Amygdala (tissue), 56 donors: ENCODE measurements around the gene PPP1R16B.
A peak's percentile ranks its signal among the peaks of the same experiment; 100 is the strongest.
"Not testable (repeated sequence)": the region's sequence is repeated elsewhere in the genome, so short reads cannot be mapped to it uniquely, and the experiment has no call there.

ENCODE experiments used
- DNase-seq, 56 donors: peaks; one replicate each; lab custom pipeline; 2025; lab: John Stamatoyannopoulos, UW

PPP1R16B gene

GRCh38 chr20:38790200-38791053 lies 15.1 kb upstream of the PPP1R16B start:
- peak in 1 of 56 donors; percentile 6 for DNase-seq

DNA sequence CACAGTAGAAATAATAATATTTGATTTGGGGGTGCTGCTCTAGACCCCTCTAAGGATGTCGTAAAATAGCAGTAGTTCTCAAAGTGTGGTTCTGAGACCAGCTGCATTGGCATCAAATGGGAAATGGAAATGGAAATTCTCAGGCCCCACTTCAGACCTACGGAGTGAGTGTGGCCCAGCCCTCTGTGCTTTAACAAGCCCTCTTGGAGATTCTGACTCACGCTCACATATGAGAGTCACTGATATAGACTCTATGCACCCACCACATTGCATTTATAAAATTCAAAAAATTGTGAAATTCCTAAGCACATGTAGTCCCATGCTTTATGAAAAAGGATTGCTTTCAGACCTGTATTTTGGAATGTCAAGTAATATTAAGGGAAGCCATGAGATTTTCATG lies 14.2 kb upstream of the PPP1R16B start:
- DNase-seq = no peak

- DNase-seq = no peak
These were observed 13.6 kb upstream of the PPP1R16B start for GRCh38 chr20:38791940-38792339.

DNA sequence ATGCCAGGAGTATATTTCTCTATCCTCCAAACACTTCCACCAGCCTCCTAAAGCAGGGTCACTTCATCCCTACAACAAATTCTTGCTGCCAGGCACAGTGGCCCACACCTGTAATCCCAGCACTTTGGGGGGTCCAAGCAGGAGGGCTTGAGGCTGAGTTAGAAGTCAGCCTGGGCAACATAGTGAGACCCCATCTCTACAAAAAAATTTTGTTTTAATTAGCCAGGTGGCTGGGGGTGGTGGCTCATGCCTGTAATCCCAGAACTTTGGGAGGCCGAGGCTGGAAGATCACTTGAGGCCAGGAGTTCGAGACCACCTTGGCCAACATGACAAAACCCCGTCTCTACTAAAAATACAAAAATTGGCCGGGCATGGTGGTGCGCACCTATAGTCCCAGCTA lies 11.4 kb upstream of the PPP1R16B start:
- DNase-seq = not testable (repeated sequence)

GRCh38 chr20:38798266-38798665 lies 7.2 kb upstream of the PPP1R16B start:
- no peak for DNase-seq

DNA sequence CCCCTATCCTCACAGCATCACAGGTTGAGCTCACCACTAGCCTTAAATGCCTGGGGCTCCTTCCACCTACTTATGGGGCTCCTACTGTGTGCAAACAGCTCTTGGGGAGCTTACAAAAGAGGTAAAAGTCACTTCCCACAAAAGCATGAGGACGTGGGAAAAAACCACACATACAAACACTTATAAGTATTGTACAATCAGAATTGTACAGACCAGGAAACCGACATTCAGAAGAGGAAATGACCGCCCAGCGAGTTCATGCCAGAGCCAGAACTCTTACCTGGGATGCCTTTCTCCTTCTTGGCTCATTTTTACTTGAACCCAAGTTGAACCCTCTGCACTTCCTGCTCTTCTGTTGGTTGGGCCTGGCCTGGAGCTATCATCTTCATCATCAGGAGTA lies 6.3 kb upstream of the PPP1R16B start:
- DNase-seq = no peak

GRCh38 chr20:38800882-38801281 lies 4.6 kb upstream of the PPP1R16B start:
- DNase-seq = no peak

GRCh38 chr20:38804221-38804620 lies 1.3 kb upstream of the PPP1R16B start:
- DNase-seq = no peak

- peak in 10 of 56 donors; percentile 15 to 62 (median 26) for DNase-seq
These were observed 605 bp upstream of the PPP1R16B start for GRCh38 chr20:38804682-38805501.

DNA sequence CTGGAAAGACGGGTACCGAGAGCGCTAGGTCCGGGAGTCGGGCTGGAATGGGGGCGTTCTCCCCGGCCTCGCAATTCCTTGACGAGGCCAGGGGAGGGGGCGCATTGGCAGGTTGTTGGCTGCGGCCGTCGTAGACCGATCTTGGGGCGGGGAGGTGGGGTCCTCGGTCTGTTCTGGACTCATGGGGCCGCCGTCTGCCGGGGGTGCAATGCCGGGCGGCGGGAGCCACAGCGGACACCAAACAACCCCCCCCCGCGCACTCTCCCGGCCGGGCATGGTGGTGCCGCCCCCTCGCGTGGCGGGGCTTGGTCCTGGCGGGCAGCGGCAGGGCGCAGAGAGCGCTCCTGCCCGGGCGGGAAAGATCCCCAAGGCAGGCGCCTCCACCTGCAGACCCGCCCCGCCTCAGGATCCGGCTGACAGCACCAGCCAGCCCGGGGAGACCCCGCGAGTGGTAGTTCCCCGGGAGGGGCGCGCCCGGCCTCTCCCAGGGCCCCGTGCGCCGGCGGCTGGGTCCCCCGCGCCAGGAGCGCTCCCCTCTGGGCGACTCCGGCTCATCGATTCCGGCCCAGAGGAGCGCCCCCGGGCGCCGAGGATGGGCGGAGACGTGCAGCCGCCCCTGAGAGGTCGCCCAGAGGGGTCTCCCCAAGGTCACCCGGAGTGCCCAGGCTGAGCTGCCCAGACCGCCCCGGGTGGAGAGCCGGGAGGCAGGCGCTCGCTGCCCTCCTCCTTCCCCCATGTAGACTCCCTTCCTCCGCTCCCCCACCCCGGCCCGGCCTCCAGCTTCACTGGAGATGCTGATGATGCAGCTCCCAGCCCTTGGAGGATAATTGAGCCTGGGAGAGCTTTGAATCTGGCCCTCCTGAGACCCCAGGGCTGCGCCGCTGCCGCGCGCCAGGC lies 709 bp downstream of the PPP1R16B start:
- peak in 16 of 56 donors; percentile 21 to 76 (median 53) for DNase-seq

DNA sequence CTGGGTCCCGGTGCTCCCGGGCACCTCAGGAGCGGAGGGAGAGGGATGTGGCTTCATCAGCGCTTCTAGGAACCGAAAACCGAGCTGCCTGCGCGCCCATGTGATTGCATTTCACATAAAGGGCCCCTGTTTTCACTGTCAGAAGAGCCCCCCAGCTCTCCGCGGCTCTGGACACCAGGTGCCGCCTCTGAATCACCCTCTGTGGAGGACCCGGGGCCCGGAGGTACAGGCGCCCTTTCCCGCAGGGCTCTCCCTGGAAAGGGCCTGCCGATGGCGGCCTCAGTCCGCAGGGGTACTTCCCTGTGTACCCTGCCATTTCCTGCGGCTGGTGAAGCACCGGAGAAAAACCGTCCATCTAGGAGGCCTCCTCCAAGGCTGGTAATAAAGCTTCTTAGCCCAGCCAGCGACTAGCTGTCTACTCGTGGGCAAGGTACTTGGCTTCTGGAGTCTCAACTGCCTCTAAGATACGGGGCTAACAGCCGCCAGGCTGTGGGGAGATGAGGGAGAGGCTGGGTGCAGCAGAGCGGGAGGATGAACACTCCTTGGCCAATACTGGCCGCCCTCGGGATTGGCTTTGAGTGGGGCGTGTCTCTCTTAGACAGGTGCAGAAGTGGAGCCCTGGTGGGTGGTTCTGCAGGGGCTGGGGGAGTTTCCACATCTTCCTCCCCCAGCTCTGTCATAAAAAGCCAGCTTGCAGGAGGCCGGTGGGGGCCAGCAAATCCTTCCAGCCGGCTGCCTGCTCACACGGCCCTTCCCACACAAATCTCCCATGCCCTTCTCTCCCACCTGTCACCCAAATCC lies 1.6 kb downstream of the PPP1R16B start:
- peak in 28 of 56 donors; percentile 22 to 73 (median 46) for DNase-seq

DNA sequence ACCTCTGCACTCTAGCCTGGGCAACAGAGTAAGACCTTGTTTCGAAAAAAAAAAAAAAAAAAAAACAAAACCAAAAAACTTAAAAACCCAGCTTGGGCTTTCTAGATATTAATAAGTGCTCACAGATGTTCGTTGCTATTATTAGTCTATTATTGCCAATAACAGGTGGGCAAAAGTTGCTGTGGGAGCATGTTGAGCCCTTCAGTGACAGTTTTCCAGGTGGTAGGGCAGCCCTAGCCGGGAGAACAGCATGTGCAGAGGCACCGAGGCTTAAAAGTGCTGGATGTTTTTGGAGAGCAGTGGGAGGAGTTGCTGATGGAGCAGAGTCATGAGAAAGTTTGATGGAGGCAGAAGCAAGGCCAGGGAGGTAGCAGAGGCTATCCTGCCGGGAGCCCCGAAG lies 4.4 kb downstream of the PPP1R16B start:
- DNase-seq = no peak

DNA sequence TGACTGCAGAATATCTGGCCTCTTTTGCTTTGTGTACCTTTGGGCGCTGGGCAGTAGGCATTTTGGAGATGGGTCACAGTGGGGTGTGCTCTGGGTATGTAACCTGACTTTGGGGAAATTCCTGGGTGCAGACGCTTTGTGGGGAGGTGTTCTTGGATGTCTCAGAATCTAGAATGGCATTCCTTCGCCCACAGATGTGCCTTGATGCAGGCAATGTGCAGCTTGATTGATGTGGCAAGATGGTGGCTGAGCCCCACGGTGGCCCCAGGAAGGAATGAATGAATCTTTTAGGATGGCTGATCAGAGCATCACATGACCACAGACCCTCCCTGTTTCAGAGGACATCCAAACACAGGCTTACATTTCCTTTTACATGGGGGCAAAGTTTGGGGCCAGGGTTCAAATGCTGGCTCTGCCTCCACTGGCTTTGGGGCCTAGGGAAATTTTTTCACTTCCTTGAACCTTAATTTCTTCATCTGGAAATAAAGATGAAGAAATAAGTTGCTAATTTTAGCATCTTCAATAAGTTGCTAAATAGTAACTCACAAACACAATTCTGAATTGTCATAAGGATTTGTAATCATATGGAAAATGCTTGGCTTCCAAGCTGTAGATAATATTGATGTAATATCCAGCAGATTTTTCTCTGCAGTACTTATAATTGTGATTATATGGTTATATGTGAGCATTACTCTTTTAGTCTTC lies 5.6 kb downstream of the PPP1R16B start:
- DNase-seq = no peak

DNA sequence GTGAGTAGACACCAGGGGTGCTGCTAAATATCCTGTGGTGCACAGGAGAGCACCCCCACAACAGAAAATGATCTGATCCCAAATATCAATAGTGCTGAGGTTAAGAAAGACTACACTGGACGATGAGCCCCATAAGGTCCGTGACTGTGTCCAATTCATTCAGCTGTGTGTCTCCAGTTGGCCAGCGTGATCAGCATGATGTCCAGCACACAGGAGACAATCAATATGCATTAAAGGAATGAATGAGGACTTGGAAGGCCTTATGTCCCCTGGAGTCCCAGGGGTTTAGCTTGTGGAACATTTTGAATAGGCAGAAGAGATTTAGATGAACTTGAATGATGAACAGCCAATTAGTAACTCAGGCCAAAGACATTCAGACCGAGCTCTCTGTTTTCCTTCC lies 6.3 kb downstream of the PPP1R16B start:
- DNase-seq = peak in 1 of 56 donors; percentile 24

DNA sequence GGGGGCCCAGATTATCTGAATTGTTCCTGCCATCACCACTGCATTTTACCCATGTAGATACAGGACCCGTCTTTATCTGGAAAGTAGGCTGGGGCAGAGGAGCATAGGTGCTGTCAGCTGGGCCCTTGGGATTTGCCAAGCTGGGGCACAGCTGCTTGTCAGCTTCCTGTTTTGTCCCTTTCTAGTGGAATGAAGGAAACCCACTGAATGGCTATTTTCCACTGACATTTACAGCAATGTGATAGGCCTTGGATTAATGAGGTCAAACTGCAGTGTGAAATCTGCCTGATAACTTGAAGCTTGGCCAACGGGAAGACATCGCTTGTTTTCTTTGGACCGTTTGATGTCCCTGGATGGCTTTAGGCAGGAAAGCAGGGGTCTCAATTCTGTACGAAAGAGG lies 6.7 kb downstream of the PPP1R16B start:
- no peak for DNase-seq

GRCh38 chr20:38812709-38813573 lies 7.4 kb downstream of the PPP1R16B start:
- no peak for DNase-seq

DNA sequence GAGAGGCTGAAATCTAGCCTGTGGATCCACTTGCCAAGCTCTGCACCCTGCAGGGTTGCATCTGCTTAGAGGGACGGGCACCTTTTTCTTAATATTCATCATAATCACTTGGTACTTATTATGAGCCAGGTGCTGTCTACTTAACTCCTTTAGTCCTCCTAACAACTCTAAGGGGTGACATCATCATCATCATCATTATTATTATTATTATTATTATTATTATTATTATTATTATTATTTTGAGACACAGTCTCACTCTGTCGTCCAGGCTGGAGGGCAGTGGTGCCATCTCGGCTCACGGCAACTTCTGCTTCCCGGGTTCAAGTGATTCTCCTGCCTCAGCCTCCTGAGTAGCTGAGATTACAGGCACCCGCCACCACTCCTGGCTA lies 8.1 kb downstream of the PPP1R16B start:
- DNase-seq = not testable (repeated sequence)

DNA sequence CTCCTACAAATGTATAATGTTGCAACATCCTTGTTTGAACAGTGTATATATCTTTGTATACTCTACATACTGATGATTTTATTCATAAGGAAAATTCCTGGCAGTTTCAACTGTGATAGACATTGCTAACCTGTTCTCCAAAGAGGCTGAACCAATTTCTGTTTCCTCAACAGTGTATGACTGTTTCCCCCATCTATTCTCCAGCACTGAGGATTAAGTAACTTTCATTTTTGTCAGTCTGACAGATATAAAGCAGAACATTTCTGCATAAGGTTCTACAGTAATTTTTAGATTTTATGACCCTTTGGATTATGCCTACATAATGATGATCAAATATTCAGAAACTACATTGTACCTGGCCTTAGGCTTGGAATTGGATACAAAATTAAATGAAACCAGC lies 9.9 kb downstream of the PPP1R16B start:
- DNase-seq = no peak
